GM12878 (cell line): ENCODE measurements around the gene MAPT. TPM values are rescaled to one million over a fixed set of nuclear protein-coding genes. Genes with fewer than 3 reads are reported as not detected.

Experiments
- ATAC-seq: fragments of 200-7000 bp; cut with Tn5 transposase; 3 replicates; pipeline ENCODE4 v1.9.1; 2020; ENCODE audit warnings: mild to moderate bottlenecking, moderate library complexity
- BruUV-seq: library from RNA; stranded (reverse); fragments of 400-500 nt; replicated peaks from 2 replicates; lab custom pipeline; 2021; lab: Mats Ljungman, UMichigan
- CTCF ChIA-PET: fragments of 300-600 bp; sonication (Branson Sonifier 250); formaldehyde crosslinking; extraction: SDS; loops from one replicate; lab custom pipeline; 2021; ENCODE audit warnings: inconsistent platforms; lab: Yijun Ruan, JAX
- POLR2A ChIA-PET: fragments of 350-600 bp; formaldehyde crosslinking; extraction: SDS; loops from one replicate; lab custom pipeline; 2021; ENCODE audit warnings: inconsistent platforms; lab: Charles Lee
- RAD21 ChIA-PET: fragments of 300-600 bp; sonication (Branson Sonifier 250); formaldehyde crosslinking; loops from one replicate; lab custom pipeline; 2023; ENCODE audit warnings: antibody characterized with exemption; ENCODE audit not compliant: unreplicated experiment; lab: Charles Lee
- SMC1A ChIA-PET: fragments of 300-600 bp; sonication (Branson Sonifier 250); formaldehyde crosslinking; loops from one replicate; lab custom pipeline; 2023; ENCODE audit not compliant: unreplicated experiment, uncharacterized antibody; lab: Charles Lee
- DNase-seq: peaks from one replicate; pipeline ENCODE4 v3.0.0-alpha.2; 2011; ENCODE audit warnings: low read depth, low spot score
- FAIRE-seq: peaks from 3 replicates; lab custom pipeline; 2011; peaks lifted over from hg19 to GRCh38; lab: Jason Lieb, UNC
- H2AFZ ChIP-seq: 2 replicates; pipeline ENCODE4 v1.6.0; 2011; ENCODE audit warnings: low read depth, low read length, control low read depth; ENCODE audit not compliant: control insufficient read depth
- H3K27ac ChIP-seq: 2 replicates; pipeline ENCODE4 v1.5.1; 2011; ENCODE audit warnings: control low read depth; ENCODE audit not compliant: control insufficient read depth, insufficient read depth
- H3K27me3 ChIP-seq, 2 experiments: replicated peaks in 1 of 2; 2 replicates each; pipeline versions ENCODE4 v1.6.0 to v1.6.1; 2011; ENCODE audit warnings: low read length in 1 of 2; ENCODE audit not compliant: control insufficient read depth in 2 of 2, insufficient read depth in 2 of 2
- H3K36me3 ChIP-seq, 2 experiments: 2 replicates each; pipeline ENCODE4 v1.5.1; 2011; ENCODE audit warnings: low read length in 1 of 2; ENCODE audit not compliant: control insufficient read depth in 2 of 2, insufficient read depth in 2 of 2
- H3K4me1 ChIP-seq: 2 replicates; pipeline ENCODE4 v1.6.1; 2011; ENCODE audit warnings: mild to moderate bottlenecking, low read length, moderate library complexity, mixed read lengths; ENCODE audit not compliant: control insufficient read depth, insufficient read depth
- H3K4me2 ChIP-seq: 2 replicates; pipeline ENCODE4 v1.6.0; 2011; ENCODE audit warnings: control low read depth; ENCODE audit not compliant: control insufficient read depth, insufficient read depth
- H3K4me3 ChIP-seq: fragments of 200-600 bp; sonication (generic); 2 replicates; pipeline ENCODE4 v1.5.1; 2016
- H3K79me2 ChIP-seq: 2 replicates; pipeline ENCODE4 v1.6.0; 2011; ENCODE audit warnings: low read length; ENCODE audit not compliant: control insufficient read depth, insufficient read depth
- H3K9ac ChIP-seq: 2 replicates; pipeline ENCODE4 v1.8.0; 2011; ENCODE audit warnings: low read length, control low read depth, mixed read lengths; ENCODE audit not compliant: control insufficient read depth, insufficient read depth
- H3K9me3 ChIP-seq: replicated peaks from 3 replicates; pipeline ENCODE4 v1.5.1; 2011; ENCODE audit warnings: mild to moderate bottlenecking, low read length; ENCODE audit not compliant: control insufficient read depth, insufficient read depth
- H4K20me1 ChIP-seq: 2 replicates; pipeline ENCODE4 v1.6.0; 2011; ENCODE audit not compliant: control insufficient read depth, insufficient read depth
- BACH1 ChIP-seq: fragments of 450-650 bp; IDR thresholded peaks from 2 replicates; pipeline ENCODE4 v1.6.1; 2017; ENCODE audit warnings: mild to moderate bottlenecking, borderline replicate concordance
- CBX3 ChIP-seq: fragments of 200-600 bp; sonication (generic); IDR thresholded peaks from 2 replicates; pipeline ENCODE4 v1.6.1; 2016; ENCODE audit warnings: low read depth, borderline replicate concordance
- HDGF ChIP-seq: fragments of 450-650 bp; IDR thresholded peaks from 2 replicates; pipeline ENCODE4 v1.6.1; 2016; ENCODE audit warnings: antibody characterized with exemption
- POLR2AphosphoS5 ChIP-seq: IDR thresholded peaks from 2 replicates; pipeline ENCODE4 v1.6.1; 2011; ENCODE audit warnings: mild to moderate bottlenecking, low read length, inconsistent platforms
- SMARCA5 ChIP-seq: fragments of 450-650 bp; IDR thresholded peaks from 2 replicates; pipeline ENCODE4 v1.6.1; 2017; ENCODE audit warnings: mild to moderate bottlenecking
- SP1 ChIP-seq: IDR thresholded peaks from one replicate; pipeline ENCODE4 v1.6.1; 2011; ENCODE audit warnings: low read depth, low read length
- SREBF1 ChIP-seq: IDR thresholded peaks from 2 replicates; pipeline ENCODE4 v1.6.1; 2012; ENCODE audit warnings: mild to moderate bottlenecking, low read length
- STAT1 ChIP-seq: fragments of 450-650 bp; conservative IDR thresholded peaks from 2 replicates; pipeline ENCODE4 v1.6.1; 2014; ENCODE audit warnings: antibody characterized with exemption, mild to moderate bottlenecking
- ZNF217 ChIP-seq: fragments of 450-650 bp; IDR thresholded peaks from 2 replicates; pipeline ENCODE4 v1.6.1; 2017; ENCODE audit warnings: antibody characterized with exemption, mild to moderate bottlenecking
- ZNF274 ChIP-seq: IDR thresholded peaks from one replicate; pipeline ENCODE4 v1.8.0; 2011; ENCODE audit not compliant: insufficient read length, insufficient read depth
- WGBS: methylation state at CpG from one replicate; pipeline ENCODE4 v1.1.6; 2016; ENCODE audit warnings: low lambda C conversion rate; ENCODE audit not compliant: insufficient replicate concordance, insufficient coverage; ENCODE audit errors: missing lambda C conversion rate; 5-methylcytosine and 5-hydroxymethylcytosine counted together
- in situ Hi-C: fragments of 300-500 bp; cut with MboI; formaldehyde crosslinking; loops from 9 replicates; pipeline ENCODE4 v1.14.3; 2018; ENCODE audit warnings: mixed read lengths
- intact Hi-C: fragments of 100-400 bp; cut with micrococcal nuclease; formaldehyde crosslinking; loops from one replicate; pipeline ENCODE4 v1.14.2; 2022; ENCODE audit not compliant: unreplicated experiment
- polyA plus RNA-seq, 11 experiments: library from polyadenylated mRNA; depleted of rRNA in 4 of 11; unstranded in 6 of 11; stranded (reverse) in 5 of 11; fragments of >200 nt; fragmentation: Nextera tagmentation in 4 of 11; fragmentation: Illumina TruSeq in 1 of 11; extraction: Ambion mirVana in 4 of 11; extraction: Trizol in 1 of 11; gene quantifications; 1 replicate in 1 of 11; 2 replicates in 10 of 11; pipeline versions ENCODE4 v1.2.1 to v1.2.3, GENCODE V29; 2011 to 2016; ENCODE audit warnings: inconsistent platforms in 2 of 11, missing spikeins in 2 of 11, low read depth in 1 of 11
- total RNA-seq, 4 experiments: library from RNA; depleted of rRNA in 3 of 4; stranded (reverse); fragments of >200 nt in 3 of 4; fragmentation: Illumina TruSeq in 1 of 4; extraction: Trizol in 1 of 4; gene quantifications; 2 replicates each; pipeline versions ENCODE4 v1.2.1 to v1.2.3, GENCODE V29; 2013 to 2021
- TF ChIP-seq, protein P1 (sequence below): fragments of 150-350 bp; IDR thresholded peaks from 2 replicates; pipeline ENCODE4 v1.6.1; 2014; ENCODE audit warnings: mild to moderate bottlenecking, low read depth, low read length
- TF ChIP-seq, protein P2 (sequence below): fragments of 450-650 bp; IDR thresholded peaks from 2 replicates; pipeline ENCODE4 v1.6.1; 2017; ENCODE audit warnings: low read depth, mild to moderate bottlenecking, moderate library complexity

Gene MAPT
- total and polyA plus RNA-seq, 10 of the 15 experiments (the other 5 are each of a cell fraction or from before 2014, with no cell fraction given) = under 0.01 to 0.05 (median 0.03) TPM; not detected in 7

DNA sequence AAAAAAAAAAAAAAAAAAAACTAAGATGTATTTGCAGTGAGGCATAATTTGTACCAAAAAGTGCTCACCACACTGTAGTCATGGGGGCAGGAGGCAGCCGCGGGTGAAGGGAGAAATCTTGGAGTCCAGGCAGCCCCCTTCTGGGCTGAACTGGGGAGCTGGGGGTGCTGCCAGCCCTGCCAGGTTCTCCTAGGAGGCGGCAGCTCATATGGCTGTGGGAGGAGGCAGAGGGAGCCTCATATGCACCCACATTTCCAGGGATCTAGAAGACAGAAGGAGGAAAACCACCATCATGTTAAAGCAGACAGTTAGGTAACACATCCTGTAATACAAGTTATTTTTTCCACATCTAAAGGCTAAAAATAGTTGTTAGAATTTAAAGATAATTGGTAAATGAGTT, 16.3 kb downstream of the MAPT start:
- intact Hi-C loops = no loop called here
- RAD21 ChIA-PET = no interaction called here
- no peak for ATAC-seq

DNA sequence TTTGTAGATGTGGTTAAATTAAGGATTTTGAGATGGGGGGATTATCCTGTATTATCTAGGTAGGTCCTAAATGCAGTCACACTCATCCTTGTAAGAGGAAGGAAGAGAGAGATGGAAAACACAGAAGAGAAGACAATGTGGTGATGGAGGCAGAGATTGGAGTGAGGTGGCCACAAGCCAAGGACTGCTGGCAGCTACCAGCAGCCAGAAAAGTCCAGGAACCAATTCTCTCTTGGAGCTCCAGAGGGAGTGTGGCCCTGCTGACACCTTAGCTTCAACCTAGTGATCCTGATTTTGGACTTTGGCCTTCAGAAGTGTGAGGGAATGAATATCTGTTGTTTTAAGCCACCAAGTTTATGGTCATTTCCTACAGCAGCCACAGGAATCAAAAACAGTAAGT, 18.0 kb downstream of the MAPT start:
- no peaks in the 10 kb centered on the region for H3K79me2 ChIP-seq
- no peak overlapping the region for H3K9ac ChIP-seq
- H3K27me3 ChIP-seq = peaks cover 0 to 2% of the 10 kb centered on the region in 2 experiments; a peak in 2 of 4 replicates
- intact Hi-C loops = no loop called here
- no peak overlapping the region for H2AFZ ChIP-seq
- no peak for FAIRE-seq
- H4K20me1 ChIP-seq = no peaks in the 10 kb centered on the region
- H3K4me2 ChIP-seq = no peak overlapping the region
- ChIA-PET RAD21 (no interaction called here), SMC1A (no interaction called here), POLR2A (no interaction called here), CTCF (no interaction called here)
- H3K27ac ChIP-seq = no peak overlapping the region
- no peak for ATAC-seq
- H3K4me1 ChIP-seq = no peaks in the 10 kb centered on the region
- no peaks in the 10 kb centered on the region for H3K9me3 ChIP-seq
- BruUV-seq = no TSS peak
- TF ChIP-seq SP1 = no peak
- TF ChIP-seq, protein P1, sequence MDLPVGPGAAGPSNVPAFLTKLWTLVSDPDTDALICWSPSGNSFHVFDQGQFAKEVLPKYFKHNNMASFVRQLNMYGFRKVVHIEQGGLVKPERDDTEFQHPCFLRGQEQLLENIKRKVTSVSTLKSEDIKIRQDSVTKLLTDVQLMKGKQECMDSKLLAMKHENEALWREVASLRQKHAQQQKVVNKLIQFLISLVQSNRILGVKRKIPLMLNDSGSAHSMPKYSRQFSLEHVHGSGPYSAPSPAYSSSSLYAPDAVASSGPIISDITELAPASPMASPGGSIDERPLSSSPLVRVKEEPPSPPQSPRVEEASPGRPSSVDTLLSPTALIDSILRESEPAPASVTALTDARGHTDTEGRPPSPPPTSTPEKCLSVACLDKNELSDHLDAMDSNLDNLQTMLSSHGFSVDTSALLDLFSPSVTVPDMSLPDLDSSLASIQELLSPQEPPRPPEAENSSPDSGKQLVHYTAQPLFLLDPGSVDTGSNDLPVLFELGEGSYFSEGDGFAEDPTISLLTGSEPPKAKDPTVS = no peak
- no peak for DNase-seq
- no peaks in the 10 kb centered on the region for H3K36me3 ChIP-seq
- H3K4me3 ChIP-seq = no peak overlapping the region
- in situ Hi-C loops = no loop called here

More for the DNA sequence above, 16.3 kb downstream of the MAPT start:
- POLR2A ChIA-PET = interaction anchor here (0.6 kb wide), 1 partner anchor 110 kb away, joined by 4 read pairs; no protein-coding TSS in a partner anchor
- Histone ChIP-seq H3K27ac (no peak overlapping the region), H2AFZ (no peak overlapping the region), H3K4me3 (no peak overlapping the region), H3K4me1 (no peaks in the 10 kb centered on the region), H3K79me2 (no peaks in the 10 kb centered on the region), H4K20me1 (no peaks in the 10 kb centered on the region), H3K27me3 (peaks cover 0 to 2% of the 10 kb centered on the region in 2 experiments; a peak in 3 of 4 replicates), H3K36me3 (no peaks in the 10 kb centered on the region), H3K9me3 (no peaks in the 10 kb centered on the region), H3K9ac (no peak overlapping the region), H3K4me2 (no peak overlapping the region)
- 74% methylated on average over 3 of the region's 3 CpGs for WGBS
- TF ChIP-seq ZNF217 = no peak
- TF ChIP-seq POLR2AphosphoS5 = no peak
- no peak for TF ChIP-seq SMARCA5
- no peak for TF ChIP-seq CBX3
- TF ChIP-seq ZNF274 = no peak
- no peak for TF ChIP-seq STAT1
- TF ChIP-seq, protein P2, sequence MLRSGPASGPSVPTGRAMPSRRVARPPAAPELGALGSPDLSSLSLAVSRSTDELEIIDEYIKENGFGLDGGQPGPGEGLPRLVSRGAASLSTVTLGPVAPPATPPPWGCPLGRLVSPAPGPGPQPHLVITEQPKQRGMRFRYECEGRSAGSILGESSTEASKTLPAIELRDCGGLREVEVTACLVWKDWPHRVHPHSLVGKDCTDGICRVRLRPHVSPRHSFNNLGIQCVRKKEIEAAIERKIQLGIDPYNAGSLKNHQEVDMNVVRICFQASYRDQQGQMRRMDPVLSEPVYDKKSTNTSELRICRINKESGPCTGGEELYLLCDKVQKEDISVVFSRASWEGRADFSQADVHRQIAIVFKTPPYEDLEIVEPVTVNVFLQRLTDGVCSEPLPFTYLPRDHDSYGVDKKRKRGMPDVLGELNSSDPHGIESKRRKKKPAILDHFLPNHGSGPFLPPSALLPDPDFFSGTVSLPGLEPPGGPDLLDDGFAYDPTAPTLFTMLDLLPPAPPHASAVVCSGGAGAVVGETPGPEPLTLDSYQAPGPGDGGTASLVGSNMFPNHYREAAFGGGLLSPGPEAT = no peak
- TF ChIP-seq BACH1 = no peak
- no peak for TF ChIP-seq HDGF
- TF ChIP-seq SREBF1 = no peak
- CTCF ChIA-PET = no interaction called here
- SMC1A ChIA-PET = no interaction called here
- BruUV-seq = no TSS peak
- FAIRE-seq (no peak), DNase-seq (no peak)
- in situ Hi-C loops = no loop called here
